ENCODE measurements around the gene PRIMA1. TPM values are rescaled to one million over a fixed set of nuclear protein-coding genes. Genes with fewer than 3 reads are reported as not detected.

The PRIMA1 gene
- total RNA-seq, 1 donor from 2014 or later = not detected

GRCh38 chr14:93829839-93830481 lies 41.7 kb upstream of the PRIMA1 start:
- TF ChIP-seq, protein P1, sequence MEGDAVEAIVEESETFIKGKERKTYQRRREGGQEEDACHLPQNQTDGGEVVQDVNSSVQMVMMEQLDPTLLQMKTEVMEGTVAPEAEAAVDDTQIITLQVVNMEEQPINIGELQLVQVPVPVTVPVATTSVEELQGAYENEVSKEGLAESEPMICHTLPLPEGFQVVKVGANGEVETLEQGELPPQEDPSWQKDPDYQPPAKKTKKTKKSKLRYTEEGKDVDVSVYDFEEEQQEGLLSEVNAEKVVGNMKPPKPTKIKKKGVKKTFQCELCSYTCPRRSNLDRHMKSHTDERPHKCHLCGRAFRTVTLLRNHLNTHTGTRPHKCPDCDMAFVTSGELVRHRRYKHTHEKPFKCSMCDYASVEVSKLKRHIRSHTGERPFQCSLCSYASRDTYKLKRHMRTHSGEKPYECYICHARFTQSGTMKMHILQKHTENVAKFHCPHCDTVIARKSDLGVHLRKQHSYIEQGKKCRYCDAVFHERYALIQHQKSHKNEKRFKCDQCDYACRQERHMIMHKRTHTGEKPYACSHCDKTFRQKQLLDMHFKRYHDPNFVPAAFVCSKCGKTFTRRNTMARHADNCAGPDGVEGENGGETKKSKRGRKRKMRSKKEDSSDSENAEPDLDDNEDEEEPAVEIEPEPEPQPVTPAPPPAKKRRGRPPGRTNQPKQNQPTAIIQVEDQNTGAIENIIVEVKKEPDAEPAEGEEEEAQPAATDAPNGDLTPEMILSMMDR (IDR thresholded peaks at IDR 0.05) = no peak
- H3K4me3 Mint-ChIP-seq = no peak overlapping the region
- H3K27ac Mint-ChIP-seq = no peak overlapping the region
- no peaks in the 10 kb centered on the region for H3K36me3 Mint-ChIP-seq (ENCODE audit: low read depth)
- CTCF ChIA-PET = no interaction called here
- peaks cover 16% of the 10 kb centered on the region for H3K27me3 Mint-ChIP-seq
- no peak for DNase-seq
- no peaks in the 10 kb centered on the region for H3K4me1 Mint-ChIP-seq
- intact Hi-C loops (cut with micrococcal nuclease) = no loop called here
- ATAC-seq (ENCODE audit: low read depth) = no peak
- H3K9me3 Mint-ChIP-seq = no peaks in the 10 kb centered on the region
- POLR2A ChIA-PET = no interaction called here

DNA sequence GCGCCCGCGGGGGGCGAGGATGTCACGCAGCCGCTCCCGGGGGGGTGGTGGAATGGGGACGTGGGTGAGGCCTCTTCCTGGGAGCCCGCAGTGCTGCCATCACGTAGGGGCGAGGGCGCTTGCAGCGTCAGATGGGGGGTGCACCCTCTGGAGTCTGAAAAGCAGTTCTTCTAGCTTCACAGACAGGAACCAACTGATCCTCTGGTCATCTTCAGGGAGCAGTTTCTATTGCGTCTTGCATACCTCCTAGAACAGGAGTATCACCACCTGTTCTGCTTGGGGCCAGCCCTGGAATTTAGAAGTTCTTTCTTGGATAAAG lies 36.9 kb upstream of the PRIMA1 start:
- TF ChIP-seq, protein P1 (IDR thresholded peaks at IDR 0.05) = no peak
- DNase-seq (no peak), ATAC-seq (ENCODE audit: low read depth) (no peak)
- intact Hi-C loops (cut with micrococcal nuclease) = no loop called here
- Mint-ChIP-seq H3K27ac (no peak overlapping the region), H3K9me3 (no peaks in the 10 kb centered on the region), H3K4me3 (no peak overlapping the region), H3K4me1 (no peaks in the 10 kb centered on the region), H3K36me3 (ENCODE audit: low read depth) (no peaks in the 10 kb centered on the region), H3K27me3 (peaks cover 17% of the 10 kb centered on the region)
- CTCF ChIA-PET = no interaction called here
- POLR2A ChIA-PET = no interaction called here

DNA sequence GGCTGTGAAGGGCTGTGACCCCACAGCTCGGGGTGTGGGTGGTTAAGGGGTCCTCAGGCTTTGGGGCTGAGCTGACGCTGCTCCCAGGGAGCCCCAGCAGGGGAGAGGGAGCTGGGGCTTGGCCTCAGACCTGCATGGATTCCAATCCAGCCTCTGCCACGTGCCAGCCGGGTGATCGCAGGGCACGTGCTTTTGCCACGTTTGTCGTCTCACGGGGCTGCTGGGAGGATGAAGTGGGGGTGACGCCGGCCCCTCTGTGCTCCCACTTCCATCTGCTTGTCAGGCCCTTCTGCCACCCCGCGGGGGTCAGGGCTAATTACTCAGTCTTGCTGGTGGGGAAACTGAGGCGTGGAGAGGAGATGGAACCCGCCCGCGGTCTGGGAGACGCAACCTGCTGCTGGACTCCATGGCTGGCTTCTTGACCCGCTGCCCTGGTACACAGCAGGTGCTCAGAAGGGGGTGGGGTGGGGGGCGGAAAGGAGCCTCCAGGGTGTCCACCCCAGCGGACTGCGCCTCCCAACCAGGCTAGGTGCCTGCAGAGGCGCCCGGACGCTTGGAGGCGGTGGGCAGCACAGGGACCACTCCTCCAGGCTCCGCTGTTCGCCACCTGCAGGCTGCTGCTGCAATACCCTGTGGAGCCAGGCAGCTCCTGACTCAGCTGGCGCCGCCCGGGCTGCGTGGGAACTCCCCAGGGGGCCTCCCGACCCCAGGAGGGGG lies 36.4 kb upstream of the PRIMA1 start:
- POLR2A ChIA-PET = no interaction called here
- DNase-seq (no peak), ATAC-seq (ENCODE audit: low read depth) (no peak)
- Mint-ChIP-seq H3K27ac (no peak overlapping the region), H3K27me3 (peaks cover 17% of the 10 kb centered on the region), H3K4me3 (no peak overlapping the region), H3K9me3 (no peaks in the 10 kb centered on the region), H3K36me3 (ENCODE audit: low read depth) (no peaks in the 10 kb centered on the region), H3K4me1 (no peaks in the 10 kb centered on the region)
- TF ChIP-seq, protein P1 (IDR thresholded peaks at IDR 0.05) = no peak
- intact Hi-C loops (cut with micrococcal nuclease) = no loop called here
- CTCF ChIA-PET = no interaction called here

- Mint-ChIP-seq H3K4me3 (no peak overlapping the region), H3K36me3 (ENCODE audit: low read depth) (no peaks in the 10 kb centered on the region), H3K9me3 (no peaks in the 10 kb centered on the region), H3K27ac (no peak overlapping the region), H3K27me3 (peaks cover 17% of the 10 kb centered on the region), H3K4me1 (no peaks in the 10 kb centered on the region)
- TF ChIP-seq, protein P1 (IDR thresholded peaks at IDR 0.05) = no peak
- no peak for ATAC-seq (ENCODE audit: low read depth)
- CTCF ChIA-PET = no interaction called here
- intact Hi-C loops (cut with micrococcal nuclease) = no loop called here
- POLR2A ChIA-PET = no interaction called here
- no peak for DNase-seq
These were observed 35.8 kb upstream of the PRIMA1 start for GRCh38 chr14:93824076-93824475.

DNA sequence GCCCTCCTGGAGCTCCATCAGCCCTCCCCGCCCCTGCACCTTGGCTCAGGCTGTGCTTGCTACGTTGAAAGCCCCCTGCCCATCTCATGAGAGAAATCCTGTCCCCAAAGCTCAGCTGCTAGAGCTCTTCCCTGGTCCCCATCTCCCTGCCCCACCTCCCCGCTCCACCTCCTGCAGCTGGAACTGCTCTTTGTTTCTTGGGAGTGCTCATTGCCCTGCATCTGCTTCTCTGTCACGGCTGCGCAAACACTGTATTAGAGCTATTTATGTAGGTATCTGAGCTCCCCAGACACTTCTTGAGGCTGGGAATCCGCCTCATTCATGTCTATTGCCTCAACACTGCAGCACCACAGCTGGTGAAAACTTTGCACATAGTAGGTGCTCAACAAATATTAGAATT lies 32.8 kb upstream of the PRIMA1 start:
- ChIA-PET CTCF (no interaction called here), POLR2A (no interaction called here)
- no peaks in the 10 kb centered on the region for H3K36me3 Mint-ChIP-seq (ENCODE audit: low read depth)
- no peak overlapping the region for H3K27ac Mint-ChIP-seq
- H3K4me3 Mint-ChIP-seq = no peak overlapping the region
- intact Hi-C loops (cut with micrococcal nuclease) = no loop called here
- TF ChIP-seq, protein P1 (IDR thresholded peaks at IDR 0.05) = no peak
- H3K4me1 Mint-ChIP-seq = no peaks in the 10 kb centered on the region
- no peak for ATAC-seq (ENCODE audit: low read depth)
- peaks cover 13% of the 10 kb centered on the region for H3K27me3 Mint-ChIP-seq
- DNase-seq = no peak
- H3K9me3 Mint-ChIP-seq = peaks cover 5% of the 10 kb centered on the region
